ACC112 (cell line): Measurements from ENCODE around the gene AGRP.

Experiments used
- H2AFZ ChIP-seq: fragments of 200-600 bp; sonication (generic); one replicate; pipeline ENCODE4 v1.6.0; 2017; ENCODE audit warnings: antibody characterized with exemption, low read length; ENCODE audit not compliant: unreplicated experiment
- H3K27ac ChIP-seq: fragments of 200-600 bp; sonication (generic); 2 replicates; pipeline ENCODE4 v1.5.1; 2014; ENCODE audit warnings: low read depth, mild to moderate bottlenecking, antibody characterized with exemption, low read length, moderate library complexity
- H3K27me3 ChIP-seq: fragments of 200-600 bp; sonication (generic); 2 replicates; pipeline ENCODE4 v1.6.1; 2014; ENCODE audit warnings: mild to moderate bottlenecking, antibody characterized with exemption, low read length, moderate library complexity, mixed read lengths; ENCODE audit not compliant: insufficient read depth
- H3K36me3 ChIP-seq: fragments of 200-600 bp; sonication (generic); 2 replicates; pipeline ENCODE4 v1.6.1; 2016; ENCODE audit warnings: mild to moderate bottlenecking, antibody characterized with exemption, low read length, moderate library complexity, mixed read lengths; ENCODE audit not compliant: insufficient read depth
- H3K4me1 ChIP-seq: fragments of 200-600 bp; sonication (generic); one replicate; pipeline ENCODE4 v1.6.1; 2016; ENCODE audit warnings: low read length, mixed read lengths; ENCODE audit not compliant: insufficient read depth, unreplicated experiment, control insufficient read depth
- H3K4me3 ChIP-seq: fragments of 200-600 bp; sonication (generic); 2 replicates; pipeline ENCODE4 v1.5.1; 2014; ENCODE audit warnings: mild to moderate bottlenecking, low read depth, low read length
- H3K79me2 ChIP-seq: fragments of 200-600 bp; sonication (generic); one replicate; pipeline ENCODE4 v1.6.0; 2016; ENCODE audit warnings: low read length; ENCODE audit not compliant: control insufficient read depth, unreplicated experiment, insufficient read depth

Gene AGRP

DNA sequence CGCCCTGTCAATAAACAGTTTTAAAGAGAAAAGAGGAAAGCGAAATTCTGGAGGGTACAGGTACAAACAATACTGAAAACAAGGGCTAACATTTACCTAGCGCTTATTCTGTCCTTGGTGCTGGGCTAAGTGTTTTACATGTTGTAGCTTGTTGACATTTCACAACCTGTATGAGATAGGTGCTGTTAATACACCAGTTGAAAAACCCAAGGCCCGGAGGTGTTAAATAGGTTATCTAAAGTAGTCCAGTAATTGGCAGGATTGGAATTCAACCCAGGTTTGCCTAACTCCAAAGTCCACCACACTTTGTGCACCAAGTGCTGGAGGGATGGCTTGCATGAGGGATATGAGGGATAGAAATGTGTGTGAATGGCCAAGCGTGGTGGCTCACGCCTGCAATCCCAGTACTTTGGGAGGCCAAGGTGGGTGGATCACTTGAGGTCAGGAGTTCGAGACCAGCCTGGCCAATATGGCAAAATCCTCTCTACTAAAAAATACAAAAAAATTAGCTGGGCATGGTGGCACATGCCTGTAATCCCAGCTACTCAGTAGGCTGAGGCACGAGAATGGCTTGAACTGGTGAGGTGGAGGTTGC lies 5.3 kb downstream of the AGRP start:
- Histone ChIP-seq H3K36me3 (peaks cover 8% of the 10 kb centered on the region), H3K79me2 (peaks cover 71% of the 10 kb centered on the region), H3K4me3 (no peak overlapping the region), H3K27ac (no peak overlapping the region), H3K4me1 (peaks cover 13% of the 10 kb centered on the region), H2AFZ (no peak overlapping the region), H3K27me3 (no peaks in the 10 kb centered on the region)

DNA sequence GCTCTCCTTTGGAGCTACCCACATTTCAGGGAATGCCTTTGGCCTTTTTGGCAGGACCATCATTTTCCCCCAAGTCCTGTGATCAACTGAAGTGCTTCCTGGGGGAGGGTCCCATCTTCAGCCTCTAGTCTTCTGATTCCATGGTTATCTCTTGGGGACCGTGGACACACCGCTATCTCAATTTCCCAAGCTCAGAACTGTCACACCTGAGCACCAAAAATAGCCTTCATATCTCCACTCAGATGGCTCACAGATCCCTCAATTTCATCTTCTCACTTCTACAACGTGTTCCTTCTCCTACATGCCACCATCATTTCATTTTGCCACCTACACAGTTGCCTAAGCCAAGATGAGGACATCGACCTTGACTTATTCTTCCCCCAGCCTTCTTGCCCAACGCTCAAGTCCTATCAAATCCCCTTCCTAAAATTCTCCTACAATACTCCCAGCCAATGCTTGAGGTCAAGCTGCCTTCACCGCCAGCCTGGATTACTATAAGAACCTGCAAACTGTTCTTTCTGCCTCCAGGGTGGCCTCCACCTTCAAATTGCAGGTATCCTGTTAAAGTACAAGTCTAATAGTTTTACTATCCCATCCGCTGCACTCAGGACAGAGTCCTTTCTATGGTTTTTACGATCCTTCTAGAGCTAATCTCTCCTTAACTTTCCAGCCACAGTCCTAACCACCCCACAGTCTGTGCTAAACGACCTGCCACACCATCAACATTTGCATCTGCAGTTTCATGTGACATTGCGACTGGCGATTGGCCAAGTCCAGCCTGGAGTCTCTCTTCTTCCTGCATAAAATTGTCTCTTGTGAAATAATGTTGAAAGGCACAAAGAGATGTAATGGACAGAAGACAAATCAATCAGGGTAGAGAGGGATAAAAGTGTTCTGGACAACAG lies 8.5 kb downstream of the AGRP start:
- Histone ChIP-seq H2AFZ (no peak overlapping the region), H3K36me3 (peaks cover 8% of the 10 kb centered on the region), H3K4me3 (no peak overlapping the region), H3K4me1 (peaks cover 9% of the 10 kb centered on the region), H3K27ac (no peak overlapping the region), H3K79me2 (peaks cover 87% of the 10 kb centered on the region), H3K27me3 (no peaks in the 10 kb centered on the region)

DNA sequence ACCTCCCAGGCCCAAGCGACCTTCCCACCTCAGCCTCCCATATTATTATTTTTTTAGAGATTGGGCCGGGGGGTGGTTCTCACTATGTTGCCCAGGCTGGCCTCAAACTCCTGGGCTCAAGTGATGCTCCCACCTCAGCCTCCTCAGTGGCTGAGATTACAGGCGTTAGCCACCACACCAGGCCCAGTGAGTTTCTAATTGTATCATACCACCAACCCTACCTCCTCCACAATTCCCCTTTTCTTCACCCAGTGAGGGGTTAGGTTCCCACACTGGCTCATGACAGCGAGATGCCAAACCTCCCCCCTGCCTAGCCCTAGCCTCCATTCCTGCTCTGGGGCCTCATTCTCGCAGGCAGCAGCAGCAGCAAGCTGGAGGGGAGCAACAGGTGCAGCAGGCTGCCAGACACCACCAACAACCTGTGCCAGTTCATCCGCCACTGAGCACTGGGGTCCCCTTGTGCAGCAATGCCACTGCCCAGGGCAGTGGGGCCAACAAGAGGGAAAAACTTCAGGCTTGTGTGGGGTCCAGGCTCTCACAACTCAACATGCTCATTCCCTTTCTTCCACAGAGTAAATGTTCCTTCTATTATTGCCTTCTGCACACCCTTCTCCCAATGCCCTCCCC lies 11.5 kb downstream of the AGRP start:
- Histone ChIP-seq H3K27ac (no peak overlapping the region), H2AFZ (no peak overlapping the region), H3K36me3 (peaks cover 8% of the 10 kb centered on the region), H3K27me3 (no peaks in the 10 kb centered on the region), H3K79me2 (peaks cover 83% of the 10 kb centered on the region), H3K4me3 (no peak overlapping the region), H3K4me1 (peaks cover 3% of the 10 kb centered on the region)

DNA sequence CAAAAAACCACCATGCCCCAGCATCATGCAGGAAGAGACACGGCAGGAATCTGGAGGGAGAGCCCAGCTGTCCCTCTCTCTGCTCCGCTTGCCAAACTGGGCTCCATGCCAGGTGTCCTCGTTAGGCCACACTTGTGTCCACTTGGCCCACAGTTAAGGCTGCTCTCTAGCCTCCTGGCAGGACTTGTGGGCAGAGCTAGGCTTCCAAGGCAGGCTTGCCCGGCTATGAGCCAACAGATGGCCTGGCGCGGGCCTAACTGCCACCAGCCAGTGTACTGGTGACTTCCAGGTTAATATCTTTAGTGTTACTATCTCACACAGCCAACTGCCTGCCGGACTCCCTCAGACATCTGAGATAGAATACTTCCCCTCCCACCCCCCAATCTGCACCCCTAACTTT lies 13.0 kb downstream of the AGRP start:
- Histone ChIP-seq H3K79me2 (peaks cover 75% of the 10 kb centered on the region), H2AFZ (no peak overlapping the region), H3K4me3 (no peak overlapping the region), H3K27ac (no peak overlapping the region), H3K27me3 (no peaks in the 10 kb centered on the region), H3K36me3 (peaks cover 4% of the 10 kb centered on the region), H3K4me1 (peaks cover 6% of the 10 kb centered on the region)

DNA sequence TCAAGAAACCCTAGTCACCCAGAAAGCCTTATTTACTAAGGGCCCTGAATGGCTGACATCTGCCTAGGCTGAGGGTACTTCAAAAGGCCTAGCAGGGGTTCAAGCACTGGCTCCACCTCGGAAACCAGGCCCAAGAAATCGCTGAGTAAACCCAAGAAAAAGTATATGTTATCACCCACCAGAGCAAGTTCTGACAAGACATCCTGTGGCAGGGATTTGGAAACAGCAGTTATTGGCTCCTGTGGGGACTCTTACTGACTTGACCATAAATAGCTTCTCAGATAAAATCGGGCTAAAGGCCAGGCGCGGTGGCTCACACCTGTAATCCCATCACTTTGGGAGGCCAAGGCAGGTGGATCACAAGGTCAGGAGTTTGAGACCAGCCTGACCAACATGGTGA lies 14.6 kb downstream of the AGRP start:
- Histone ChIP-seq H3K4me1 (peaks cover 8% of the 10 kb centered on the region), H3K36me3 (no peaks in the 10 kb centered on the region), H3K4me3 (no peak overlapping the region), H3K79me2 (peaks cover 75% of the 10 kb centered on the region), H3K27me3 (no peaks in the 10 kb centered on the region), H2AFZ (no peak overlapping the region), H3K27ac (no peak overlapping the region)

DNA sequence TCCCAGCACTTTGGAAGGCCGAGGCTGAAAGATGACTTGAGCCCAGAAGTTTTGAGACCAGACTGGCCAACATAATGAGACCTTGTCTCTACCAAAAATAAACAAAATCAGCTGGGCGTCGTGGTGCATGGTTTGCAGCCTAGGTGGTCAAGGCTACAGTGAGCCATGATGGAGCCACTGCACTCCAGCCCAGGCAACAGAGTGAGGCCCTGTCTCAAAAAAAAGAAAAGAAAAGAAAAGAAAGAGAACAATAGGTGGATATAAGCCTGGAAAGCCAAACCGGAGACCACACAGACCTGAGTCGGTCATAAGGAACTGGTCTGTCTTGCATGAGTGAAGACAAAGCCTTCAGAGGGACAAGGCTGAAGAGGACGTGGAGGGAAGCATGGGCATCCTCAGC lies 16.8 kb downstream of the AGRP start:
- Histone ChIP-seq H2AFZ (no peak overlapping the region), H3K27me3 (no peaks in the 10 kb centered on the region), H3K36me3 (no peaks in the 10 kb centered on the region), H3K79me2 (peaks cover 79% of the 10 kb centered on the region), H3K4me1 (peaks cover 14% of the 10 kb centered on the region), H3K27ac (no peak overlapping the region), H3K4me3 (no peak overlapping the region)

DNA sequence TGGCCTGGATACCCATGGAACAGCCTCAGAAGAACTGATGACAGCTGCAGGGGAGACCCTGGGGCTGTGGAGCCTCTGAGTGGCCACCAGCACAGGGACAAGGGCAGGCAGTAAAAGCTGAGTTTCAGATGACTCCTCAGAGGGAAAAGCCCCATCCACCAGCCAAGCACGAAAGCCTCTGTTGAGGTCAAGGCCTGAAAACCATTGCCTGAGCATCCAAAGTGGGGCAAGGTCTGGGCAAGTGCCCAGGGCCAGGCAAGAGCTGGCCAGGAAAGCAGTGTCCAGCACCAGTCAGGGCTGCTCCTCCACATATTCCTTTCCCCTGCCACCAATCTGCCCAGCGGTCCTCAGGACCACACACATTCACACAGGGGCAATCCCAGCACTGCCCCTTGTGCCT lies 18.8 kb downstream of the AGRP start:
- H3K36me3 ChIP-seq: no peaks in the 10 kb centered on the region
- no peak overlapping the region for H3K27ac ChIP-seq
- H2AFZ ChIP-seq: no peak overlapping the region
- no peaks in the 10 kb centered on the region for H3K27me3 ChIP-seq
- H3K79me2 ChIP-seq: peaks cover 83% of the 10 kb centered on the region
- H3K4me1 ChIP-seq: peaks cover 22% of the 10 kb centered on the region
- H3K4me3 ChIP-seq: no peak overlapping the region

DNA sequence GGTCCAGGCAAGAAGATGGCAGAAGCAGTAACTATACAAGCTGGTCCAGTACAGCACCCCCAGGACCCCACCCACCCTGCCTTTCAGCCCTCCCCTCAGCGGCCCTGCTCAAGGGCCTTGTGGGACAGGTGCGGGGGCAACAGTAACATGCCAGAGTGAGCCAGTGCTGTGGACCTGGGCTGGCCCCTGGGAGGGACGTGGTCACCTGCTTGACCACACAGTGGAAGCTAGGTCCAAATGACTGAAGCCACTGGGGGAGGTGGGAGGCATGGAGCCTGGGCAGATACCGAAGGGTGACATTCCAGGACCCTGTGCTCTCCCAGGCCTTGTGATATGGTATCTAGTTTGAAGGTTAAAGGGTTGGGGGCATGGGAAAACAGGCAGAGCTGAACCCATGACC lies 19.7 kb downstream of the AGRP start:
- peaks cover 84% of the 10 kb centered on the region for H3K79me2 ChIP-seq
- peaks cover 31% of the 10 kb centered on the region for H3K4me1 ChIP-seq

DNA sequence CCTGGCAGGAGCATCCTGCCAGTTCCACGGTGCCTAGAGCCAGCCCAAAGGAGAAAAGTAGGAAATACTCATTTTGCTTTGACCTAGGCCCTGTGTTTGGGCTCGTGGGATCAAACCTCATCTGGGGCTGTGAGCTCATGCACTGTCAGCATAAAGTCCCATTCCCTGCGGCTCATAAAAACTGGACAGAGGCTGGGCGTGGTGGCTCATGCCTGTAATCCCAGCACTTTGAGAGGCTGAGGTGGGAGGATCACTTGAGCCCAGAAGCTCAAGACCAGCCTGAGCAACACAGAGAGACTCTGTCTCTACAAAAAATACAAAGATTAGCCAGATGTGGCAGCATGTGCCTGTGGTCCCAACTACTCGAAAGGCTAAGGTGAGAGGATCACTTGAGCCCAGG lies 20.3 kb downstream of the AGRP start:
- Histone ChIP-seq H3K27me3 (no peaks in the 10 kb centered on the region), H3K36me3 (no peaks in the 10 kb centered on the region), H3K79me2 (peaks cover 84% of the 10 kb centered on the region), H3K4me1 (peaks cover 35% of the 10 kb centered on the region), H2AFZ (no peak overlapping the region), H3K4me3 (no peak overlapping the region), H3K27ac (no peak overlapping the region)

More for the DNA sequence above, 19.7 kb downstream of the AGRP start:
- Histone ChIP-seq H3K4me3 (no peak overlapping the region), H3K36me3 (no peaks in the 10 kb centered on the region), H2AFZ (no peak overlapping the region), H3K27ac (no peak overlapping the region), H3K27me3 (no peaks in the 10 kb centered on the region)

DNA sequence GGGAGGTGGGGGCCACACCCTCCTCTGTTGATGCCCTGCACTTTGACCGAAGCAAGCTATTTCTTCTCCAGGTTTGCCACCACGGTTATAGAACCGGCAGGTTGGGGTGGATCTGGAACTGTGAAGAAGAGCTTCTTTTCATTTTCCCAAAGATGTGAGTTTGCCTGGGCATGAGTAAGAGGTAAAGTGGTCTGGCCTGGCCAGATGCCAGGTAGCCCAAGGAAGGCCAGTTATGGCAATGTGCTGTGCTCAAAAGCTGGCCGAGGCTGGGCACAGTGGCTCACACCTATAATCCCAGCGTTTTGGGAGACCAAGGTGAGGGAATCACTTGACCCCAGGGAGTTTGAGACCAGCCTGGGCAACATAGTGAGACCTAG lies 21.1 kb downstream of the AGRP start:
- H3K79me2 ChIP-seq: peaks cover 80% of the 10 kb centered on the region
- no peak overlapping the region for H2AFZ ChIP-seq
- no peak overlapping the region for H3K4me3 ChIP-seq
- H3K36me3 ChIP-seq: no peaks in the 10 kb centered on the region
- H3K4me1 ChIP-seq: peaks cover 35% of the 10 kb centered on the region
- H3K27ac ChIP-seq: no peak overlapping the region
- no peaks in the 10 kb centered on the region for H3K27me3 ChIP-seq
